H1 (cell line): Measurements from ENCODE around the gene CCDC33. TPM values are rescaled to one million over a fixed set of nuclear protein-coding genes. Genes with fewer than 3 reads are reported as not detected.

Experiments
- CTCF ChIA-PET: fragments of 300-600 bp; sonication (Branson Sonifier 250); formaldehyde crosslinking; loops from one replicate; lab custom pipeline; 2021; ENCODE audit not compliant: partially characterized antibody; lab: Charles Lee
- POLR2A ChIA-PET: fragments of 300-600 bp; sonication (Branson Sonifier 250); formaldehyde crosslinking; loops from one replicate; lab custom pipeline; 2021; ENCODE audit warnings: inconsistent platforms; ENCODE audit not compliant: partially characterized antibody; lab: Charles Lee
- DNase-seq, 2 experiments: peaks; one replicate each; pipeline versions ENCODE4 v3.0.0 to v3.0.0-alpha.2; 2010 to 2022; ENCODE audit warnings: low spot score in 2 of 2, low read depth in 1 of 2, mixed read lengths in 1 of 2
- FAIRE-seq: peaks from 2 replicates; lab custom pipeline; 2011; peaks lifted over from hg19 to GRCh38; lab: Jason Lieb, UNC
- H2AFZ ChIP-seq: 2 replicates; pipeline ENCODE4 v1.8.1; 2012; ENCODE audit warnings: low read length, inconsistent platforms
- H2AK5ac ChIP-seq: 2 replicates; pipeline ENCODE4 v1.6.1; 2013; ENCODE audit warnings: low read depth, low read length
- H2BK120ac ChIP-seq: replicated peaks from 2 replicates; pipeline ENCODE3; 2013; ENCODE audit warnings: low read depth, low read length, inconsistent platforms
- H2BK12ac ChIP-seq: 2 replicates; pipeline ENCODE4 v1.6.1; 2013; ENCODE audit warnings: low read depth, low read length
- H2BK15ac ChIP-seq: 2 replicates; pipeline ENCODE4 v1.6.1; 2013; ENCODE audit warnings: low read length
- H2BK20ac ChIP-seq: 2 replicates; pipeline ENCODE4 v1.6.1; 2013; ENCODE audit warnings: low read length
- H2BK5ac ChIP-seq: 2 replicates; pipeline ENCODE4 v1.6.1; 2013; ENCODE audit warnings: low read depth, low read length
- H3K14ac ChIP-seq: 2 replicates; pipeline ENCODE4 v1.6.1; 2013; ENCODE audit warnings: inconsistent platforms; ENCODE audit not compliant: insufficient read length
- H3K18ac ChIP-seq: 2 replicates; pipeline ENCODE4 v1.6.1; 2013; ENCODE audit warnings: low read length; ENCODE audit errors: extremely low read depth
- H3K23ac ChIP-seq: 2 replicates; pipeline ENCODE4 v1.6.1; 2013; ENCODE audit warnings: inconsistent platforms; ENCODE audit not compliant: insufficient read length
- H3K23me2 ChIP-seq: 2 replicates; pipeline ENCODE4 v1.6.1; 2013; ENCODE audit warnings: low read depth, low read length
- H3K27ac ChIP-seq: 2 replicates; pipeline ENCODE4 v1.6.1; 2011; ENCODE audit warnings: low read depth, low read length, inconsistent platforms
- H3K27me3 ChIP-seq, 4 experiments: replicated peaks in 1 of 4; 1 replicate in 1 of 4; 2 replicates in 3 of 4; pipeline versions ENCODE4 v1.6.1 to v1.8.1; 2011 to 2013; ENCODE audit warnings: low read length in 3 of 4, mild to moderate bottlenecking in 3 of 4, inconsistent platforms in 2 of 4, mixed read lengths in 2 of 4, moderate library complexity in 1 of 4; ENCODE audit not compliant: control insufficient read depth in 3 of 4, insufficient read depth in 3 of 4; ENCODE audit errors: extremely low read depth in 1 of 4
- H3K36me3 ChIP-seq, 4 experiments: 2 replicates each; pipeline versions ENCODE4 v1.6.1 to v1.8.1; 2011 to 2013; ENCODE audit warnings: mild to moderate bottlenecking in 4 of 4, low read length in 3 of 4, moderate library complexity in 2 of 4, control low read depth in 1 of 4, inconsistent platforms in 1 of 4; ENCODE audit not compliant: insufficient read depth in 4 of 4, control insufficient read depth in 2 of 4
- H3K4ac ChIP-seq: replicated peaks from 2 replicates; pipeline ENCODE3; 2013; ENCODE audit warnings: low read length, low read depth, mixed read lengths, inconsistent platforms; ENCODE audit not compliant: insufficient read length
- H3K4me1 ChIP-seq, 4 experiments: replicated peaks in 1 of 4; 1 replicate in 1 of 4; 2 replicates in 3 of 4; pipeline versions ENCODE4 v1.6.1 to v1.8.1; 2011 to 2013; ENCODE audit warnings: low read length in 3 of 4, inconsistent platforms in 2 of 4, mixed read lengths in 1 of 4; ENCODE audit not compliant: insufficient read depth in 4 of 4, control insufficient read depth in 3 of 4
- H3K4me2 ChIP-seq, 2 experiments: 2 replicates each; pipeline versions ENCODE4 v1.6.1 to v1.8.1; 2011 to 2013; ENCODE audit warnings: low read depth in 2 of 2, low read length in 2 of 2, control low read depth in 1 of 2, inconsistent platforms in 1 of 2, mild to moderate bottlenecking in 1 of 2; ENCODE audit not compliant: insufficient read depth in 1 of 2
- H3K4me3 ChIP-seq, 4 experiments: fragments of 200-600, 300-600 bp in 1 of 4; sonication (generic), shearing (Covaris generic), sonication (Bioruptor Twin) in 1 of 4; 2 replicates each; pipeline versions ENCODE4 v1.5.1 to v1.8.1; 2011 to 2016; ENCODE audit warnings: low read length in 4 of 4, low read depth in 3 of 4, control low read depth in 2 of 4, inconsistent platforms in 2 of 4, mild to moderate bottlenecking in 2 of 4, mixed read lengths in 1 of 4, moderate library complexity in 1 of 4; ENCODE audit not compliant: insufficient read depth in 2 of 4; ENCODE audit errors: extremely low read depth in 1 of 4
- H3K56ac ChIP-seq: replicated peaks from 2 replicates; pipeline ENCODE3; 2013; ENCODE audit warnings: low read depth, mild to moderate bottlenecking, mixed read lengths, low read length, inconsistent platforms; ENCODE audit not compliant: insufficient read length
- H3K79me1 ChIP-seq: 2 replicates; pipeline ENCODE4 v1.6.1; 2013; ENCODE audit warnings: low read depth, low read length, control low read depth
- H3K79me2 ChIP-seq, 2 experiments: 2 replicates each; pipeline versions ENCODE4 v1.6.1 to v1.8.1; 2012 to 2013; ENCODE audit warnings: low read length in 2 of 2, mild to moderate bottlenecking in 2 of 2, inconsistent platforms in 1 of 2; ENCODE audit not compliant: insufficient read depth in 2 of 2, control insufficient read depth in 1 of 2
- H3K9ac ChIP-seq, 4 experiments: replicated peaks in 1 of 4; 1 replicate in 1 of 4; 2 replicates in 3 of 4; pipeline versions ENCODE4 v1.6.1 to v1.8.1; 2011 to 2013; ENCODE audit warnings: low read depth in 3 of 4, low read length in 3 of 4, control low read depth in 2 of 4, mild to moderate bottlenecking in 2 of 4, moderate library complexity in 2 of 4, inconsistent platforms in 1 of 4; ENCODE audit errors: extremely low read depth in 1 of 4
- H3K9me3 ChIP-seq, 2 experiments: 2 replicates each; pipeline versions ENCODE4 v1.6.1 to v1.8.1; 2012 to 2013; ENCODE audit warnings: mild to moderate bottlenecking in 2 of 2, moderate library complexity in 2 of 2, control low read depth in 1 of 2, inconsistent platforms in 1 of 2, low read depth in 1 of 2, low read length in 1 of 2, mixed read lengths in 1 of 2; ENCODE audit not compliant: insufficient read depth in 2 of 2
- H4K20me1 ChIP-seq, 2 experiments: replicated peaks in 1 of 2; 2 replicates each; pipeline versions ENCODE3 to v1.8.1; 2011 to 2013; ENCODE audit warnings: inconsistent platforms in 2 of 2, low read length in 2 of 2, mild to moderate bottlenecking in 1 of 2; ENCODE audit not compliant: insufficient read depth in 2 of 2, control insufficient read depth in 1 of 2
- H4K5ac ChIP-seq: 2 replicates; pipeline ENCODE4 v1.6.1; 2013; ENCODE audit warnings: low read length, low read depth, mixed read lengths, inconsistent platforms; ENCODE audit not compliant: insufficient read length
- H4K8ac ChIP-seq: 2 replicates; pipeline ENCODE4 v1.8.0; 2013; ENCODE audit warnings: mild to moderate bottlenecking, moderate library complexity, low read length, inconsistent platforms; ENCODE audit not compliant: insufficient read depth; ENCODE audit errors: extremely low read depth
- H4K91ac ChIP-seq: replicated peaks from 2 replicates; pipeline ENCODE3; 2013; ENCODE audit warnings: low read length, mixed read lengths, inconsistent platforms; ENCODE audit not compliant: insufficient read length
- CBX8 ChIP-seq: fragments of 300-800, 300-1000 bp; sonication (generic); IDR thresholded peaks from 2 replicates; pipeline ENCODE4 v1.7.1; 2016; ENCODE audit warnings: low read depth, low read length, borderline replicate concordance
- CEBPB ChIP-seq: IDR thresholded peaks from 2 replicates; pipeline ENCODE4 v1.6.1; 2012; ENCODE audit warnings: low read depth, low read length
- CHD2 ChIP-seq: IDR thresholded peaks from 2 replicates; pipeline ENCODE4 v1.6.1; 2012; ENCODE audit warnings: low read length, improper control_type of control experiment
- CREB1 ChIP-seq: IDR thresholded peaks from 2 replicates; pipeline ENCODE4 v1.6.1; 2012; ENCODE audit warnings: inconsistent platforms
- EGR1 ChIP-seq: IDR thresholded peaks from 2 replicates; pipeline ENCODE4 v1.6.1; 2011; ENCODE audit warnings: low read depth, low read length, borderline replicate concordance
- KDM4A ChIP-seq: IDR thresholded peaks from one replicate; pipeline ENCODE4 v1.7.1; 2012; ENCODE audit warnings: low read depth, mild to moderate bottlenecking, moderate library complexity, low read length, inconsistent platforms; ENCODE audit not compliant: severe bottlenecking
- NANOG ChIP-seq: IDR thresholded peaks from 2 replicates; pipeline ENCODE4 v1.6.1; 2011; ENCODE audit warnings: low read length, low read depth, mild to moderate bottlenecking, inconsistent platforms; ENCODE audit not compliant: insufficient read depth, poor library complexity, severe bottlenecking
- NRF1 ChIP-seq: IDR thresholded peaks from 2 replicates; pipeline ENCODE4 v1.6.1; 2011; ENCODE audit warnings: mild to moderate bottlenecking, low read depth, low read length, improper control_type of control experiment
- POLR2A ChIP-seq, 2 experiments: IDR thresholded peaks; 1 replicate in 1 of 2; 2 replicates in 1 of 2; pipeline ENCODE4 v1.6.1; 2011; ENCODE audit warnings: low read depth in 2 of 2, low read length in 2 of 2, mild to moderate bottlenecking in 2 of 2; ENCODE audit errors: control extremely low read depth in 1 of 2
- POU5F1 ChIP-seq: IDR thresholded peaks from 2 replicates; pipeline ENCODE4 v1.6.1; 2011; ENCODE audit warnings: low read depth, mild to moderate bottlenecking, low read length, moderate library complexity
- SIN3A ChIP-seq, 2 experiments: IDR thresholded peaks in 1 of 2; conservative IDR thresholded peaks in 1 of 2; 2 replicates each; pipeline ENCODE4 v1.6.1; 2011 to 2012; ENCODE audit warnings: low read length in 2 of 2, improper control_type of control experiment in 1 of 2, low read depth in 1 of 2, mild to moderate bottlenecking in 1 of 2
- SIRT6 ChIP-seq: IDR thresholded peaks from one replicate; pipeline ENCODE4 v1.7.1; 2012; ENCODE audit warnings: low read length, inconsistent platforms
- TCF12 ChIP-seq: IDR thresholded peaks from 2 replicates; pipeline ENCODE4 v1.6.1; 2011; ENCODE audit warnings: low read depth, mild to moderate bottlenecking, low read length
- TEAD4 ChIP-seq: IDR thresholded peaks from 2 replicates; pipeline ENCODE4 v1.6.1; 2012; ENCODE audit warnings: low read depth, low read length, inconsistent platforms, mixed read lengths
- WGBS, 2 experiments: shearing (Covaris generic) in 1 of 2; methylation state at CpG; one replicate each; pipeline versions ENCODE4 v1.1.6 to v1.1.7; 2013 to 2015; ENCODE audit warnings: low lambda C conversion rate in 2 of 2, mixed read lengths in 2 of 2, inconsistent platforms in 1 of 2, low coverage in 1 of 2, missing lambda C conversion rate in 1 of 2; ENCODE audit not compliant: insufficient replicate concordance in 2 of 2, insufficient coverage in 1 of 2, insufficient read length in 1 of 2; ENCODE audit errors: extremely low coverage in 1 of 2, missing lambda C conversion rate in 1 of 2; 5-methylcytosine and 5-hydroxymethylcytosine counted together
- polyA plus RNA-seq, 7 experiments: library from polyadenylated mRNA; depleted of rRNA in 3 of 7; stranded (reverse) in 5 of 7; unstranded in 2 of 7; fragments of >200 nt in 5 of 7; fragments of 200-250 nt in 2 of 7; gene quantifications; 1 replicate in 5 of 7; 2 replicates in 1 of 7; 4 replicates in 1 of 7; pipeline versions ENCODE4 v1.2.1 to v1.2.3, GENCODE V29; 2011 to 2013; ENCODE audit warnings: missing spikeins in 2 of 7, mixed read lengths in 2 of 7
- total RNA-seq: library from RNA; stranded (reverse); fragmentation: NEBNext Ultra II Directional; extraction: Animal tissue kit (Norgen Biotek cat#: 25700); gene quantifications from 2 replicates; pipeline ENCODE4 v1.2.1, GENCODE V29; 2021

The CCDC33 gene
- total and polyA plus RNA-seq, 2 of the 8 experiments (the other 6 are each of a cell fraction or from before 2014, with no cell fraction given) = 2.0 to 2.7 TPM

DNA sequence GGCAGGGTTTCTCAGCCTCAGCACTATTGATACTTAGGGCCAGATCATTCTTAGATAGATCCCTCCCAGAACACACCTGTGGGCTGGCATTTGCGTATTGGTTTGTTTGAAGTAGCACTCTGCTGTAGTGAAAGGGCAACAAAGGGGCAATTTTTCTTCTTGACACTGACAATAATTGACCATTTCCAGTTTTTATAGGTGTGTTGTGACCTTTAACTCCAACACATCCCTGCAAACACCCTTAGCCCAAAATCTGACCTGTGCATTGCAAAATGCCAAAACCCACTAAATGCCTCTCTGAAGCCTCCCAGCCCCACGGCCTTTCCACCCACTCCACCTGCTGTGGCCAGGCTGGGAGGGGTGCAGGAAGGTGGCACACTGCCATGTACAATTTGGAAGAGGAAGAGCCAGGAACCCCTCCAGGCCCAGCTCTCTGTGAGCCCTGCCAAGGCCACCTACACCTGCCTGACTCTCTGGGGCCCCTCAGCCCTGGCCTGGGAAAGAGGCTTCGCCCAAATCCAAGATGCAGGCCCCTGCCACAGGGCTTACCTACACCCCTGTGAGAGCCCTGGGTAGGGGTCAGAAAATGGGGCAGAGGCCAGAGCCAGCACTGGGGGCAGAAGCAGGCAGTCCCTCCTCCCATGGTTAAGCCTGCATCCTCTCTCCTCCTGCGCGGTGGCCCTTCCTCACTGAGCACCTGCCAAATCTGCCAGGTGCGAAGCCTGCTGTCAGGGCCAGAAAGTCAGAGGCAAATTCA is 140.9 kb downstream of the CCDC33 start:
- DNase-seq (no peak), FAIRE-seq (no peak)
- no peaks in the 10 kb centered on the region for H4K20me1 ChIP-seq
- no peak overlapping the region for H2BK5ac ChIP-seq
- H2BK12ac ChIP-seq = no peak overlapping the region
- no peaks in the 10 kb centered on the region for H3K36me3 ChIP-seq
- H4K91ac ChIP-seq = no peak overlapping the region
- no peak overlapping the region for H4K5ac ChIP-seq
- no peak overlapping the region for H2BK20ac ChIP-seq
- no peak overlapping the region for H3K4me2 ChIP-seq
- peaks cover 6% of the 10 kb centered on the region; the same call in 1 of the 2 replicates for H3K23me2 ChIP-seq
- POLR2A ChIA-PET = no interaction called here
- no peak overlapping the region for H4K8ac ChIP-seq
- H3K14ac ChIP-seq = no peak overlapping the region
- H3K9ac ChIP-seq = no peak overlapping the region
- peaks cover 4 to 17% (median 10%) of the 10 kb centered on the region in 4 experiments for H3K4me1 ChIP-seq
- H3K56ac ChIP-seq = no peak overlapping the region
- H2BK120ac ChIP-seq = no peak overlapping the region
- H3K27ac ChIP-seq = no peak overlapping the region
- H2AK5ac ChIP-seq = no peak overlapping the region
- H3K79me1 ChIP-seq = no peaks in the 10 kb centered on the region; the same call in 1 of the 2 replicates
- H3K79me2 ChIP-seq = no peaks in the 10 kb centered on the region
- H2BK15ac ChIP-seq = no peak overlapping the region
- H3K4ac ChIP-seq = no peak overlapping the region
- peaks cover 0 to 3% (median 0%) of the 10 kb centered on the region in 4 experiments; a peak in 3 of 7 replicates for H3K27me3 ChIP-seq
- CTCF ChIA-PET = interaction anchor here (0.8 to 36.8 kb wide), 10 partner anchors 8 to 255 kb away, joined by 3 to 1311 read pairs (median 14); partner anchors contain the start of genes CYP11A1, SEMA7A and UBL7
- WGBS, 2 experiments = 90% methylated on average over 6 of the region's 6 CpGs; no CpG with 5 or more reads in 1 of the 2 experiments
- H3K4me3 ChIP-seq = no peak overlapping the region
- no peaks in the 10 kb centered on the region for H3K9me3 ChIP-seq
- H3K23ac ChIP-seq = no peak overlapping the region
- H2AFZ ChIP-seq = no peak overlapping the region
- no peak overlapping the region for H3K18ac ChIP-seq
- no peak for TF ChIP-seq SIN3A (conservative IDR thresholded peaks at IDR 0.05 in 1 of 2, IDR thresholded peaks at IDR 0.05 in 1 of 2; ENCODE audit: low read depth in 1 of 2, low read length in 2 of 2)
- TF ChIP-seq SIRT6 = no peak
- TF ChIP-seq TCF12 = no peak
- TF ChIP-seq NANOG = no peak
- TF ChIP-seq TEAD4 = no peak
- no peak for TF ChIP-seq CEBPB
- TF ChIP-seq POU5F1 = no peak
- no peak for TF ChIP-seq CBX8
- TF ChIP-seq POLR2A (IDR thresholded peaks at IDR 0.05; ENCODE audit: control extremely low read depth in 1 of 2, low read depth in 2 of 2, low read length in 2 of 2) = no peak
- no peak for TF ChIP-seq CREB1
- TF ChIP-seq EGR1 = no peak
- no peak for TF ChIP-seq CHD2
- no peak for TF ChIP-seq NRF1
- no peak for TF ChIP-seq KDM4A
